ENCODE measurements around the gene SGCB. TPM values are rescaled to one million over a fixed set of nuclear protein-coding genes. Genes with fewer than 3 reads are reported as not detected.
A peak's percentile ranks its signal among the peaks of the same experiment; 100 is the strongest.

SGCB gene
- total RNA-seq, 1 donor from 2014 or later, result 7.6 TPM

GRCh38 chr4:52069571-52069970 lies 31.5 kb upstream of the SGCB start:
- H3K36me3 ChIP-seq (ENCODE audit: control insufficient read depth, insufficient read depth, low read length), result no peaks in the 10 kb centered on the region
- no peak for DNase-seq (ENCODE audit: low read depth)
- H3K27me3 ChIP-seq (ENCODE audit: control insufficient read depth, insufficient read depth, low read length), result no peaks in the 10 kb centered on the region
- no peak for FAIRE-seq
- TF ChIP-seq, protein P1, sequence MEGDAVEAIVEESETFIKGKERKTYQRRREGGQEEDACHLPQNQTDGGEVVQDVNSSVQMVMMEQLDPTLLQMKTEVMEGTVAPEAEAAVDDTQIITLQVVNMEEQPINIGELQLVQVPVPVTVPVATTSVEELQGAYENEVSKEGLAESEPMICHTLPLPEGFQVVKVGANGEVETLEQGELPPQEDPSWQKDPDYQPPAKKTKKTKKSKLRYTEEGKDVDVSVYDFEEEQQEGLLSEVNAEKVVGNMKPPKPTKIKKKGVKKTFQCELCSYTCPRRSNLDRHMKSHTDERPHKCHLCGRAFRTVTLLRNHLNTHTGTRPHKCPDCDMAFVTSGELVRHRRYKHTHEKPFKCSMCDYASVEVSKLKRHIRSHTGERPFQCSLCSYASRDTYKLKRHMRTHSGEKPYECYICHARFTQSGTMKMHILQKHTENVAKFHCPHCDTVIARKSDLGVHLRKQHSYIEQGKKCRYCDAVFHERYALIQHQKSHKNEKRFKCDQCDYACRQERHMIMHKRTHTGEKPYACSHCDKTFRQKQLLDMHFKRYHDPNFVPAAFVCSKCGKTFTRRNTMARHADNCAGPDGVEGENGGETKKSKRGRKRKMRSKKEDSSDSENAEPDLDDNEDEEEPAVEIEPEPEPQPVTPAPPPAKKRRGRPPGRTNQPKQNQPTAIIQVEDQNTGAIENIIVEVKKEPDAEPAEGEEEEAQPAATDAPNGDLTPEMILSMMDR (IDR thresholded peaks at IDR 0.05; ENCODE audit: insufficient read depth, low read length, severe bottlenecking), result no peak
- no peak overlapping the region for H3K4me3 ChIP-seq (ENCODE audit: low read depth, low read length)

DNA sequence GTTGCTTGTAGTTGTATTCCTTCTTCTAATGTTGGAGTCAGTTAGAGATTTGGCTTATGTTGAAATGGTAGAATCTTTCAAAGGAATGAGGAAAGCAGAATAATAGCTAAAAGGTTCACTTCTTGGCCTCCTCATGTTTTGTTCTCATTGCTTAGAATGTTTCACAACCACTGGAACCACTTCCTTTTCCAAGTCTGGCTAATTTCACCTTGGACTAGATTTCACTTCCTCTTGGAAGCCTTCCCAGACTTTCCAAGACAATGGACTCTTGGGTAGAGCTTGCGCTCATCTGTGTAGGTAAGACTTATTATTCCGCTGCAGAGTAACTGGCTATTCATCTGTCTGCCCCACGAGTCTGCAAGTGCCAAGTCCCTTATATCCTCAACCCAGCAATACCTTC lies 21.3 kb upstream of the SGCB start:
- DNase-seq (ENCODE audit: low read depth), result peak; percentile 94
- H3K36me3 ChIP-seq (ENCODE audit: control insufficient read depth, insufficient read depth, low read length), result peaks cover 1% of the 10 kb centered on the region

GRCh38 chr4:52058275-52058674 lies 20.2 kb upstream of the SGCB start:
- DNase-seq (ENCODE audit: low read depth), result no peak
- no peak for FAIRE-seq
- no peak overlapping the region for H3K4me3 ChIP-seq (ENCODE audit: low read depth, low read length)
- peaks cover 1% of the 10 kb centered on the region for H3K36me3 ChIP-seq (ENCODE audit: control insufficient read depth, insufficient read depth, low read length)
- no peaks in the 10 kb centered on the region for H3K27me3 ChIP-seq (ENCODE audit: control insufficient read depth, insufficient read depth, low read length)
- TF ChIP-seq, protein P1 (IDR thresholded peaks at IDR 0.05; ENCODE audit: insufficient read depth, low read length, severe bottlenecking), result no peak

More for the DNA sequence above, 21.3 kb upstream of the SGCB start:
- TF ChIP-seq, protein P1 (IDR thresholded peaks at IDR 0.05; ENCODE audit: insufficient read depth, low read length, severe bottlenecking), result no peak
- H3K27me3 ChIP-seq (ENCODE audit: control insufficient read depth, insufficient read depth, low read length), result no peaks in the 10 kb centered on the region
- peak; percentile 77 for FAIRE-seq
- no peak overlapping the region for H3K4me3 ChIP-seq (ENCODE audit: low read depth, low read length)

DNA sequence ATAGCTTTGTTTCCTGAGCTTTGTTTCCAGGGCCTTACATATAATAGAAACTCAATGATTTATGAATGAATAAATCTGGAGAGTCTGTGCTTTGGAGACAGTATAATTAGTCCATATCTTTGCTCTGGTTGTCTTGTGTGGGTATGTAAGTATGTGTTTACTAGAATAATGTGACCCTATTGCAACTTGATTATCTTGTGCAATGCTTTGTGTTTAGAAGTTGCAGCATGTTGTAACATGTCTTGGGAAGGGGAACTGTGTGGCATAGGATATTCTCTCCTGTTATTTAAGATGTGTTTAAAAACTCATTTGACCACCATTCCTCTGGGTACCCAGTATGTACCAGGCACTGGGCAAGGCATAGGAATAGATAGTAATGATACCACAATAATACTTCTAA lies 19.1 kb upstream of the SGCB start:
- peak; percentile 75 for DNase-seq (ENCODE audit: low read depth)
- Histone ChIP-seq H3K4me3 (ENCODE audit: low read depth, low read length) (no peak overlapping the region), H3K36me3 (ENCODE audit: control insufficient read depth, insufficient read depth, low read length) (peaks cover 1% of the 10 kb centered on the region), H3K27me3 (ENCODE audit: control insufficient read depth, insufficient read depth, low read length) (no peaks in the 10 kb centered on the region)
- TF ChIP-seq, protein P1 (IDR thresholded peaks at IDR 0.05; ENCODE audit: insufficient read depth, low read length, severe bottlenecking), result no peak
- no peak for FAIRE-seq

DNA sequence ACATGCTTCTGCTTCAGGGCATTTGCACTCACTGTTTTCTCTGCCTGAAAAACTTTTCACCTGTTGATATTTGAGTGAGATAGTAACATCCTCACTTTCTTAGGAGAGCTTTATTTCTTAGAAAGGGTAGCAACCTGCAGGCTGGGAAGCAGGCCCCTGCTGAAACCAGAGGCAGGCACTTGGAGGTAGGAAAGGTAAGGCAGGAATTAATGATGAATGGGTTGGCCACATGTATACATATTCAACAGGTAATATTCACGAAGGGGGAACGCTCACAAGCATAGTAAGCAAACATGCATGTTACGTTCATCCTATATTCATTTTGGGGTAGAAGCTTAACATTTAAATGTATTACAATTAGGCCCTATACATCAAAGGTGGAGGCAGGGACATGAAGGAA lies 16.2 kb upstream of the SGCB start:
- no peak for FAIRE-seq

DNA sequence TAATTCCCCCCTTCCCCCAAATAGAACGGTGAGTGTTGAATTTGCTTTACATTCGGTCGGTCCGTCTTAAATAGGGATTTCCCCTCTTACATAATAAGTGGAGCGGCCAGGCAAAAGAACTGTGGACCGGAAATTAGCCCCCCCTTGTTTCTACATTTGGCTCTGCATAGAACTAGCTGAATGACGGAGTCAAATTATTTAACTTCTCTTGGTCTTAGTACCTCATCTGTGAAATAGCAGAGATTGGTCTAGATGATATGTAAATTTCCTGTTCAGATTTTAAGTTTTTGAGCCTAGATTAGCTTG lies 14.3 kb upstream of the SGCB start:
- Histone ChIP-seq H3K4me3 (ENCODE audit: low read depth, low read length) (peak overlapping the region; percentile 92), H3K27me3 (ENCODE audit: control insufficient read depth, insufficient read depth, low read length) (no peaks in the 10 kb centered on the region), H3K36me3 (ENCODE audit: control insufficient read depth, insufficient read depth, low read length) (no peaks in the 10 kb centered on the region)
- FAIRE-seq (no peak), DNase-seq (ENCODE audit: low read depth) (peak; percentile 45)
- TF ChIP-seq, protein P1 (IDR thresholded peaks at IDR 0.05; ENCODE audit: insufficient read depth, low read length, severe bottlenecking), result no peak

More for the DNA sequence above, 16.2 kb upstream of the SGCB start:
- Histone ChIP-seq H3K36me3 (ENCODE audit: control insufficient read depth, insufficient read depth, low read length) (no peaks in the 10 kb centered on the region), H3K27me3 (ENCODE audit: control insufficient read depth, insufficient read depth, low read length) (no peaks in the 10 kb centered on the region), H3K4me3 (ENCODE audit: low read depth, low read length) (no peak overlapping the region)
- TF ChIP-seq, protein P1 (IDR thresholded peaks at IDR 0.05; ENCODE audit: insufficient read depth, low read length, severe bottlenecking), result no peak
- DNase-seq (ENCODE audit: low read depth), result no peak

All from bronchial epithelial cell (primary cell).